Mucosa of descending colon (tissue), 3 donors: ENCODE results near the gene GLI1. TPM values are rescaled to one million over a fixed set of nuclear protein-coding genes. Genes with fewer than 3 reads are reported as not detected.

Source experiments
- ATAC-seq: fragments of 200-7000 bp; cut with Tn5 transposase; one replicate; pipeline ENCODE4 v1.9.1; 2020; ENCODE audit warnings: mild to moderate bottlenecking, moderate library complexity
- DNase-seq, 3 donors: peaks; one replicate each; pipeline ENCODE4 v3.0.0-alpha.2; 2020
- H3K36me3 ChIP-seq: fragments of 200-600 bp; one replicate; pipeline ENCODE4 v1.8.0; 2021; ENCODE audit warnings: low read depth, mild to moderate bottlenecking
- H3K4me1 ChIP-seq: fragments of 200-600 bp; one replicate; pipeline ENCODE4 v1.8.0; 2021; ENCODE audit warnings: low read depth, mild to moderate bottlenecking
- H3K4me3 ChIP-seq: fragments of 200-600 bp; one replicate; pipeline ENCODE4 v1.8.0; 2021; ENCODE audit warnings: mild to moderate bottlenecking
- H3K9me3 ChIP-seq: fragments of 200-600 bp; one replicate; pipeline ENCODE4 v1.8.0; 2021; ENCODE audit warnings: mild to moderate bottlenecking
- CTCF ChIP-seq: fragments of 200-600 bp; IDR thresholded peaks from one replicate; pipeline ENCODE4 v1.8.0; 2022; ENCODE audit warnings: antibody characterized with exemption, mild to moderate bottlenecking
- intact Hi-C, 2 donors: fragments of 100-400 bp; cut with DNase I in 1 of 2; cut with micrococcal nuclease in 1 of 2; formaldehyde crosslinking; loops; one replicate each; pipeline versions ENCODE4 v1.11.0 to v1.11.1; 2022; cut with DNase I, micrococcal nuclease
- total RNA-seq, 3 donors: library from RNA; stranded (reverse); fragmentation: NEBNext Ultra II Directional in 2 of 3; extraction: Animal tissue kit (Norgen Biotek cat#: 25700) in 2 of 3; gene quantifications; one replicate each; pipeline versions ENCODE4 v1.2.1 to v1.2.4, GENCODE V29; 2021 to 2023
- donor health status: DM: no; HTN: no; CAD: no; lungs with moderate emphysema.
- donor health status: DM: no; HTN: no; CAD: no.
- donor health status: DM: no; HTN: yes; CAD: no.

GLI1 gene
- total RNA-seq, 3 donors from 2014 or later, result 0.46 to 2.0 (median 1.9) TPM

- ATAC-seq, result no peak
- intact Hi-C loops, result no loop called here
- H3K4me3 ChIP-seq, result no peak overlapping the region
- peaks cover 30% of the 10 kb centered on the region for H3K4me1 ChIP-seq
- no peak for DNase-seq
- peaks cover 8% of the 10 kb centered on the region for H3K36me3 ChIP-seq
- no peak for TF ChIP-seq CTCF
- no peaks in the 10 kb centered on the region for H3K9me3 ChIP-seq
These were observed 58.8 kb downstream of the GLI1 start for GRCh38 chr12:57518176-57518919.

- Histone ChIP-seq H3K9me3 (no peaks in the 10 kb centered on the region), H3K36me3 (peaks cover 8% of the 10 kb centered on the region), H3K4me1 (peaks cover 37% of the 10 kb centered on the region), H3K4me3 (peak overlapping the region; percentile 77)
- TF ChIP-seq CTCF, result no peak
- intact Hi-C loops, result no loop called here
- DNase-seq, result peak in 2 of 3 donors; percentile 37 to 51
- no peak for ATAC-seq
These were observed 59.6 kb downstream of the GLI1 start for GRCh38 chr12:57518920-57519795.

- Histone ChIP-seq H3K9me3 (no peaks in the 10 kb centered on the region), H3K4me3 (peak overlapping the region; percentile 77), H3K4me1 (peaks cover 43% of the 10 kb centered on the region), H3K36me3 (peaks cover 7% of the 10 kb centered on the region)
- no peak for TF ChIP-seq CTCF
- DNase-seq (peak in 1 of 3 donors; percentile 50), ATAC-seq (no peak)
- intact Hi-C loops, result no loop called here
These were observed 60.1 kb downstream of the GLI1 start for GRCh38 chr12:57519796-57520052.

GRCh38 chr12:57520053-57520818 is 60.7 kb downstream of the GLI1 start, which contains the start of gene DDIT3:
Gene DDIT3, minus strand, starts transcription at chr12:57520514. Its CDS starts 3,108 bp downstream, at chr12:57517406.
- H3K4me3 ChIP-seq, result peak within 1 kb of the TSS; percentile 77
- peaks cover 2% of the 10 kb centered on the region for H3K36me3 ChIP-seq
- intact Hi-C loops, result no loop called here
- H3K9me3 ChIP-seq, result no peaks in the 10 kb centered on the region
- peak; percentile 99 to 100 (median 100) for DNase-seq
- ATAC-seq, result peak; percentile 86
- H3K4me1 ChIP-seq, result peaks cover 48% of the 10 kb centered on the region
- no peak for TF ChIP-seq CTCF

- intact Hi-C loops, result no loop called here
These were observed 62.0 kb downstream of the GLI1 start for GRCh38 chr12:57521525-57522010.

More at GRCh38 chr12:57521525-57522010, 62.0 kb downstream of the GLI1 start:
- DNase-seq, result peak; percentile 57 to 79 (median 70)
- TF ChIP-seq CTCF, result no peak
- Histone ChIP-seq H3K36me3 (no peaks in the 10 kb centered on the region), H3K9me3 (no peaks in the 10 kb centered on the region), H3K4me1 (peaks cover 50% of the 10 kb centered on the region), H3K4me3 (no peak overlapping the region)
- no peak for ATAC-seq
